Ramos (cell line): ENCODE data around the gene ADAMTS17.
"Not testable (repeated sequence)": the region's sequence is repeated elsewhere in the genome, so short reads cannot be mapped to it uniquely, and the experiment has no call there.

Experiments
- in situ Hi-C: fragments of 300-500 bp; cut with MboI; formaldehyde crosslinking; loops from one replicate; pipeline ENCODE4 v1.14.3; 2022; ENCODE audit warnings: low sequenced_read_pairs; ENCODE audit not compliant: unreplicated experiment

The ADAMTS17 gene

GRCh38 chr15:99951511-99951910 lies 390.3 kb downstream of the ADAMTS17 start:
- in situ Hi-C loops = no loop called here

DNA sequence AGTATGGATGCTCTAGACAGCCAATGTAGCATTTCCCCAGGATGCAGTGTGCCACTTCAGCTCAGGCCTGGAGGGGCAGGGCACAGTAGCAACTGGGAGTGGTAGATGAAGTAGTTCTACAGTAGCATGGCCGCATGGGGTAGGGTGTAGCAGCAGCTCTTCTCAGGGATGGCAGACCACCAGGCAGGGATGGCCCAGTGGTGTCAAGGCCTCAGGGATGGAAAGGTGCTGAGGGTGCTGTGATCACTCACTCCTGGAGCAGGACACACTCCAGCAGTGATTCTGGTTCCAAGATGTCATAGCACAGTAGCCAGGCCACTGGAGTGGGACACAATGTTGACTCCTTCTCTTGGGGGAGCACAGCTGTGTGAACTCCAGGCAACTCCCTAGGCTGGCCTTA lies 397.6 kb downstream of the ADAMTS17 start:
- in situ Hi-C loops = no loop called here

DNA sequence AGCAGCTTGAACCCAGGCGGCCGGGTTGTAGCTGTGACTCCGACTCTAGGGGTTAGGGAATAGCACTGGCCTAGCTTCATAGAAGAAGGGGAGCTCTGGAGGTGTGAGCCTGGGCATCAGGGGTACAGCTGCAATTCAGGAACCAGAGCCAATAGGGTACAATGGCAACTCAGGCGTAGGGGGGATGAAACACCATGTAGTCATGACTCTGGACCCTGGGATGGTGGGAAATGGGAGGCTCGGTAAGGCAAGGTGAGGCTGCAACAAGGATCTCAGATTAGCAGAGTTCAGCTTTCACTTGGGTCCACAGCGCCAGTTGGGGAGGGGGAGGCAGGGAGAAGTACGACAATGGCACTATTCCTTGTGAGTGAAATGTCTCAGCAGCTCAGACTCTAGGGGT lies 398.3 kb downstream of the ADAMTS17 start:
- in situ Hi-C loops = no loop called here

DNA sequence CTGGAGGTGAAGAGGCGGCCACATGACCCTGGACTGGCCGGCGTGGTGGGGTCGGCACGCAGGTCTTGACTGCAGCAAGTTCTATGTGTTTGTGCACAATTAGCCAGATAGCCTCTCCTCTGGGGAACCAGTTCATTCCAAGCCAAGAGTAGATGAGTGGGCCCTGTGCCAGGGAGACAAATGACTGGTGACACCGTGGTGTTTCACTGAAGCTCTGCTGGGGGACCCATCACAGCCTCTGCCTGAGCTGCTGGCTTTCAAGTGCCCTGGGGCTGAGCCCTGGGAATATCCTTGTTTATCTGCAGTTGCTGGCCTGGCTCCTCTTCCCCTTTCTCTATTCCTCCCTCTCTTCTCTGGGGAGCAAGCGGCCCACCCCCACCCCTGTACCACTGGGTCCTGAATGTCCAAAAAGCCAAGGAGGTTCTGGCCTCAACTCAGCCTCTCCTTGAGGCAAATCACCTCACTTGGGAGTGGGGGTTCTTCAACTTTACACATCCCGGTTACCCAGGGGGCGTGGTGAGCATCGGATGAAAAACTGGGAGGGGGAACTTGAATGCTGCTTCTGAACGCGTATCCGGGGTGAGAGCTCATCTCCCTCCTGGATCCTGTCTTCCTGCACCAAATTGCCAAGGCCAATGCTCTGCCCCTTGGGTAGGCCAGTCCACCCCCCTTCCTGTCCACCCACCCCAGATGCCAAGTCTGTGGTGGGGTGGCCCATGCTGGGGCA lies 408.9 kb downstream of the ADAMTS17 start:
- in situ Hi-C loops = no loop called here

GRCh38 chr15:99931703-99932603 lies 409.8 kb downstream of the ADAMTS17 start:
- in situ Hi-C loops = no loop called here

DNA sequence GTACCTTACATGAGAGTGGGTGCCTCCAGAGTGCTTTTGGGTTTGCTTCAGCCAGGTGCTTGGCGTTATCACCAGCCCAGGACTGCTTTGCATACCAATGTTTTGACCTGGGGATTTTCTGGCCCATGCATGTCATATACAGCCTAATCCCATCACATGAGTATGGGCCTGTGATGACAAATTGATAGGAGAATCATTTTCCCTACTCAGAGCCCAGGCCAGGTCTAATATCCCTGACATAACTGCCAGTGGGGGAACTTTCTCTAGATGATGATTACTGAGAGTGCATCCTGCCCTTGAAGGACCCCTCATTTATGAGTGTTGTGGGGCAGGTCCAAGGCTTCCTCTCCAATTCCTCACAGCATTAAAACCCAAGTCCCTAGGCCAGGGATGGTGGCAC lies 411.1 kb downstream of the ADAMTS17 start:
- in situ Hi-C loops = no loop called here

- in situ Hi-C loops = no loop called here
Observed at GRCh38 chr15:99929266-99929665, 412.5 kb downstream of the ADAMTS17 start.

DNA sequence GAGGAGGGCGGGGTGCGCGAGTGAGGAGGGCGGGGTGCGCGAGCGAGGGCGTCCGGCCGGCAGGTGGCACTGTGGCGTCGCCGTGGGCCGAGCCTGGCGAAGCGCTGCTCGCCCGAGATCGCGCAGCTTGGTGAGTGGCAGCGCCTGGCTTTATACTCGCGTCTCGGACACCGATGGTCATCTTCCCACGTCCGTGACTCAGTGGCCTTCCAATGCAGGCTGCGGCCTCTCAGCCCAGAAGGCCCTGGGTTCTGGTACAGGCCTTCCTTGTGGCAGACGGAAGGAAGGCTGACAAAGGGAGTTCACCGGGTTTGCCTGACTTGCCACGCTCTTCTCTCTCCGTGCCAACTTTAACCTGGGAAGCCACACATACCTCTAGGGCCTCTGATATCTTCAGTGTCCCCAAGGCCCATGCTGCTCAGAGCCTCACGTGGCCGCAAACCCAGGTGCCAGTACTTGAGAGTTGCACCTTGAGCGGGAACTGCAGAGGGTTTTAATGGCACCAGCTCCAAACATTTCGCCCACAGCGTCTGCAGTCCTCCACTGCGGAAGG lies 413.3 kb downstream of the ADAMTS17 start:
- in situ Hi-C loops = no loop called here

- in situ Hi-C loops = not testable (repeated sequence)
Observed at GRCh38 chr15:99926532-99926931, 415.2 kb downstream of the ADAMTS17 start.

GRCh38 chr15:99925661-99926461 lies 415.9 kb downstream of the ADAMTS17 start:
- in situ Hi-C loops = no loop called here

- in situ Hi-C loops = no loop called here
Observed at GRCh38 chr15:99923711-99924110, 418.1 kb downstream of the ADAMTS17 start.
